Stimulated activated CD8-positive, alpha-beta memory T cell treated with anti-CD3 and anti-CD28 coated beads, Interleukin-15, amount 100 ng/mL, for 1 hour (primary cell): Measurements from ENCODE around the gene CCDC39.

Experiments
- DNase-seq: peaks from one replicate; pipeline ENCODE4 v3.0.0-alpha.2; 2020; ENCODE audit warnings: low read depth

CCDC39 gene

GRCh38 chr3:180679178-180680096, at the start of gene CCDC39:
CCDC39 (minus strand) TSS chr3:180679489; CDS start chr3:180679380, 109 bp downstream.
- peak; percentile 27 for DNase-seq

GRCh38 chr3:180720012-180720411, 40.7 kb upstream of the CCDC39 start:
- no peak for DNase-seq

- no peak for DNase-seq
Measured at GRCh38 chr3:180707896-180708295, 28.6 kb upstream of the CCDC39 start.

- no peak for DNase-seq
Measured at GRCh38 chr3:180705619-180706018, 26.3 kb upstream of the CCDC39 start.

- no peak for DNase-seq
Measured at GRCh38 chr3:180704532-180704931, 25.2 kb upstream of the CCDC39 start.

GRCh38 chr3:180700941-180701340, 21.7 kb upstream of the CCDC39 start:
- no peak for DNase-seq

GRCh38 chr3:180698760-180699270, 19.5 kb upstream of the CCDC39 start:
- DNase-seq = no peak

GRCh38 chr3:180694321-180694720, 15.0 kb upstream of the CCDC39 start:
- no peak for DNase-seq

GRCh38 chr3:180693656-180694055, 14.4 kb upstream of the CCDC39 start:
- DNase-seq = no peak

GRCh38 chr3:180690061-180690460, 10.8 kb upstream of the CCDC39 start:
- DNase-seq = no peak

GRCh38 chr3:180684807-180685206, 5.5 kb upstream of the CCDC39 start:
- no peak for DNase-seq

- no peak for DNase-seq
Measured at GRCh38 chr3:180683816-180684215, 4.5 kb upstream of the CCDC39 start.

- no peak for DNase-seq
Measured at GRCh38 chr3:180680097-180680430, 775 bp upstream of the CCDC39 start.

- no peak for DNase-seq
Measured at GRCh38 chr3:180678231-180678630, 1.1 kb downstream of the CCDC39 start.

GRCh38 chr3:180661444-180661843, 17.8 kb downstream of the CCDC39 start:
- DNase-seq = no peak

GRCh38 chr3:180657094-180657493, 22.2 kb downstream of the CCDC39 start:
- no peak for DNase-seq

GRCh38 chr3:180656406-180656805, 22.9 kb downstream of the CCDC39 start:
- DNase-seq = no peak

GRCh38 chr3:180646187-180646790, 33.0 kb downstream of the CCDC39 start:
- DNase-seq = no peak

- no peak for DNase-seq
Measured at GRCh38 chr3:180640987-180641386, 38.3 kb downstream of the CCDC39 start.

- no peak for DNase-seq
Measured at GRCh38 chr3:180633722-180634121, 45.6 kb downstream of the CCDC39 start.

- DNase-seq = no peak
Measured at GRCh38 chr3:180631317-180631716, 48.0 kb downstream of the CCDC39 start.

- no peak for DNase-seq
Measured at GRCh38 chr3:180630371-180630770, 48.9 kb downstream of the CCDC39 start.

- DNase-seq = no peak
Measured at GRCh38 chr3:180626844-180627243, 52.4 kb downstream of the CCDC39 start.
